HG03575 (cell line): ENCODE measurements around the gene ZNF318.
"Not testable (repeated sequence)": the region's sequence is repeated elsewhere in the genome, so short reads cannot be mapped to it uniquely, and the experiment has no call there.

ENCODE experiments used
- ATAC-seq: cut with Tn5 transposase; IDR thresholded peaks from one replicate; pipeline ENCODE4 v1.9.1; 2021; ENCODE audit not compliant: unreplicated experiment, insufficient number of reproducible peaks, low FRiP score; ENCODE audit errors: extremely low read depth

The ZNF318 gene, protein sequence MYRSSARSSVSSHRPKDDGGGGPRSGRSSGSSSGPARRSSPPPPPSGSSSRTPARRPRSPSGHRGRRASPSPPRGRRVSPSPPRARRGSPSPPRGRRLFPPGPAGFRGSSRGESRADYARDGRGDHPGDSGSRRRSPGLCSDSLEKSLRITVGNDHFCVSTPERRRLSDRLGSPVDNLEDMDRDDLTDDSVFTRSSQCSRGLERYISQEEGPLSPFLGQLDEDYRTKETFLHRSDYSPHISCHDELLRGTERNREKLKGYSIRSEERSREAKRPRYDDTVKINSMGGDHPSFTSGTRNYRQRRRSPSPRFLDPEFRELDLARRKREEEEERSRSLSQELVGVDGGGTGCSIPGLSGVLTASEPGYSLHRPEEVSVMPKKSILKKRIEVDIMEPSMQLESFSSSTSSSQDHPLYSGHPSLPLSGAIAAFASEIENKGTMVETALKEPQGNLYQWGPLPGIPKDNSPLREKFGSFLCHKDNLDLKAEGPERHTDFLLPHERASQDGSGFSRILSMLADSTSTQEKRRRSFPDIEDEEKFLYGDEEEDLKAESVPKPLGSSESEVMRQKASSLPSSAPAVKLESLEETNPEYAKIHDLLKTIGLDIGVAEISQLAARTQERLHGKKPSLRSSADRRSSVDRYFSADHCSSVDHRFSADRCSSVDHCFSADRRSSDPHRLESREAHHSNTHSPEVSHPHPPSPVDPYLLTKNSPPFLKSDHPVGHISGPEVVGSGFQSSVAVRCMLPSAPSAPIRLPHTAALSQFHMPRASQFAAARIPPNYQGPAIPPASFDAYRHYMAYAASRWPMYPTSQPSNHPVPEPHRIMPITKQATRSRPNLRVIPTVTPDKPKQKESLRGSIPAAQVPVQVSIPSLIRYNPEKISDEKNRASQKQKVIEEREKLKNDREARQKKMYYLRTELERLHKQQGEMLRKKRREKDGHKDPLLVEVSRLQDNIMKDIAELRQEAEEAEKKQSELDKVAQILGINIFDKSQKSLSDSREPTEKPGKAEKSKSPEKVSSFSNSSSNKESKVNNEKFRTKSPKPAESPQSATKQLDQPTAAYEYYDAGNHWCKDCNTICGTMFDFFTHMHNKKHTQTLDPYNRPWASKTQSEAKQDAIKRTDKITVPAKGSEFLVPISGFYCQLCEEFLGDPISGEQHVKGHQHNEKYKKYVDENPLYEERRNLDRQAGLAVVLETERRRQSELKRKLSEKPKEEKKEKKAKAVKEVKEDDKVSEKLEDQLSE (N-terminal part only)

GRCh38 chr6:43369174-43370002 is at the start of gene ZNF318:
TSS of gene ZNF318 (minus strand) at chr6:43369647. CDS start at chr6:43369365, 282 bp downstream.
- ATAC-seq, result no peak

GRCh38 chr6:43416935-43417334 is 47.5 kb upstream of the ZNF318 start:
- ATAC-seq, result no peak

- ATAC-seq, result not testable (repeated sequence)
Measured at GRCh38 chr6:43415275-43415674, 45.8 kb upstream of the ZNF318 start.

DNA sequence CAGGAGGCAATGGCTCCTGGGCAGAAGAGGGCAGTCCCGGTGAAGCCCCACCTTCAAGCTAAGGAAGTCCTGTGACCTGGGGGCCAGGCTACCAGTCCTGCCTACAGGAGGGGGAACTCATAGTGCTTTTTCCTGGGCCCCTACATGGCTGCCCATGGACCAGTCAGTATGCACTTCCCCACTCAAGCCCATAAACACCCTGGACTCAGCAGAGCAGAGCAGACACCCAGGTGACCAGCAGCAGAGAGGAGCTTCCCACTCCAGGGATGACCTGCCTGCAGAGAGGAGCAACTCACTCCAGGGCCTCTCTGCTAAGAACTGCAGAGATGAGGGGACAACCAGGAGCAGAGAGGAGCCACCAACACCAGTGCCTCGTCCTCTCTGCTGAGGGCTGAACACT is 43.6 kb upstream of the ZNF318 start:
- no peak for ATAC-seq

- no peak for ATAC-seq
Measured at GRCh38 chr6:43412541-43412940, 43.1 kb upstream of the ZNF318 start.

- ATAC-seq, result not testable (repeated sequence)
Measured at GRCh38 chr6:43410776-43411175, 41.3 kb upstream of the ZNF318 start.

DNA sequence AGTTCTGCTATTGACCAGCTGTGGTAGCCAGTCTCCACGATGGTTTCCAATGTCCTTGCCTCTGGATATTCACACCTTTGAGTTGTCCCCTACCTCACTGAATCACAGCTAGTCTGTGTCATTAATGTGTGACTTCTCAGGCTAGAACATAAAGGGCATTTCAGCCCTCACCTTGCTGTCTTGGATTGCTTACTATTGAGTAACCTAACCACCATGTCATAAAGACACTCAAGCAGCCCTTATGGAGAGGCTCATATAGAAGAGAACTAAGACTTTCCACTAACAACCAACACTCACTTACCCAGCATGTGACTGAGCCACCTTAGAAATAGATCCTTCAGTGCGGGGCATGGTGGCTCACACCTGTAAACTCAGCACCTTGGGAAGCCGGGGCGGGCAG is 38.8 kb upstream of the ZNF318 start:
- no peak for ATAC-seq

DNA sequence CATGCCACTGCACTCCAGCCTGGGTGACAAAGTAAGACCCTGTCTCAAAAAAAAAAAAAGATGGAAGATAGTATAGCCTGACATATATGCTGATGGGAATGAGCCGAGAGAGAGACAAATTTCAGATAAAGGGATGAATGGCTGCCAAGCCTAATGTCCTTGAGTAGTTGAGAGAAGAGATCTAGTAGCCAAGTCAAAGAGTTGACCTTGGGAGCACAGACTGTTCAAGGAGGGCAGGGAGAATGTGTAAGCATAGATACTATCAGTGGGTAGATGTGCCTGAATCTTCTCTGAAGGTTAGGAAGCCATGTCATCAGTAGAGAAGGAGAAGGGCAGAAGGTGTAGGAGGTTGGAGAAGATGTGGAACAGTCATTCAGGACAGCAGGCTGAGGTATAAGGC is 37.8 kb upstream of the ZNF318 start:
- ATAC-seq, result no peak

GRCh38 chr6:43405354-43405753 is 35.9 kb upstream of the ZNF318 start:
- ATAC-seq, result no peak

- ATAC-seq, result no peak
Measured at GRCh38 chr6:43402820-43403219, 33.4 kb upstream of the ZNF318 start.

- ATAC-seq, result no peak
Measured at GRCh38 chr6:43401730-43402129, 32.3 kb upstream of the ZNF318 start.

DNA sequence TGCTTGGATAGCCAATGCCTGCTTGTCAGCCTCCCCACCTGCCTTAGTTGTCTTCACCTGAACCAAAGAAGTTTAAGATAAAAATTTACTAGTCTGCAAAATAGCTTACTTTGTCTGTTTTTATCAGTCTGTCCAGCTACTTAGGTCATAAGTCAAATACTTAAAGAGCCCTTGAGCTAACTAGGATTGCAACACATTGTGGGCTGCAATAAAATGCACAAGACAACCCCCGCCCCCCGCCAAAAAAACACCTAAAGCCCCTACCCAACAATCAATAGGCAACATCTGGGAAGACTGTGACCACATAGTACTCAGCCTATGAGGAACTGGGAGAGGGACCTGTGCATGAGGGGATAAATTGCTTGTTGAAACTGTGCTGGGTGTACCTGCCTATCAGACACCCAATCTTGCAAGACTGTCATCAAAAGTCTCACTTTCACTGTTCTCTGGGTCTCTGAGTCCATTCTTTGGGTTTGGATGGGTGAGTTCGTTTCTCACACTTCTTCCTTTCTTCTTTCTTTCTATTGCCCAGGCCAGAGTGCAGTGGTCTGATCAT is 30.6 kb upstream of the ZNF318 start:
- ATAC-seq, result no peak

- no peak for ATAC-seq
Measured at GRCh38 chr6:43396408-43397149, 27.1 kb upstream of the ZNF318 start.

DNA sequence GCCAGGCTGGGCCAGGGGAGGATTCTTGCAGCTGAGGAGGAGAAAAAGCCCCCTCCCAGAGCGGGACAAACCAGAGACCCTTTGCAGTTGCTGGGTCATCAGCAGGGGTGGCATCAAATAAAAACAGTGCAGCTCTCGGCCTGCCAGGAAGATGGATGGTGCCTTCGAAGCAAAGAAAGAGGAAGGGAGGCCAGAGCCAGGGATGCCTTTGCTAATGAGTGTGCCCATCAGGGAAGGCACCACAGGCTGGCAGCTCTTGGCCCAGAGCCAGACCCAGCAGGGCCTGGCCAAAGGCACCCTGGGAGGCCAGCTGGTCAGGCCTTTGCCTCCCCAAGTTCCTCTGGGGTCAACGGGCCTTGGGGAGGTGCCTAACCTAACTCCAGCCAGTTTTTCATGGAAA is 26.3 kb upstream of the ZNF318 start:
- ATAC-seq, result no peak

DNA sequence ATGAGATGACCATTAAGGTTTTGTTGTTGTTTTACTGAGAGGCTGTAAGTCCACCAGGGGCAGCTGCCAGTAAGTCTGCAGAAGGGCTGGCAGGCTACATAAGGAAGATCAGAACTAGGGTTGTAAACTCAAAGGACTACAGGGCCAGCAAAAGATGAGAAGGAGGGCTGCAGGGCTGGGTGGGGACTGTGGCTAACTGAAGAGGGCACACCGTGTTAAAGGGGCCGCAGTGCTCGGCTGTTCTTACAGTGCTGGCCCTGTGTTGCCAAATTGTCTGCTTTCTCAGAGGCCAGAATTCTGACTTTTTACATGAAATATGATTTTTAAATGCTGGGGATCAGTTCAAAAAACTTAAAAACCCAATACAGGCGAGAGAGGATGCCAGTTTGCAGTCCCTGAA is 25.5 kb upstream of the ZNF318 start:
- no peak for ATAC-seq

DNA sequence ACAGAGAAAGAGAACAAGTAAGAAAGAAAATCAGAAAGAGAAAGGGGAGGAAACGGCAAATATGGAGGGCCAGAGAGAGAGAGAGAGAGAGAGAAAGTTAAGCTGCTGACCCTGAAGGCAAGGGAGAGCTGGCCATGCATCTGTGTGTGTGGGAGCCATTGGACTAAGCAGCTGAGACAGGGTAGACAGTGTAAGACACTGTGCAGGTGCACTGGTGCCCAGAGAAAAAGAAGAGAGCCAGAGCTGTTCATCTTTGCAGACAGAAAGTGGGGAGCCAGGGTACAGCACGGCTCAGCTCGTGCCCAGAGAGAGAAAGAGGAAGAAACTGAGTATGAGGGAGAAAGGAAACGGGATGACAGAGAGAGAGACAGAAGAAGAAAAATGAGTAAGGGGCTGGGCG is 24.2 kb upstream of the ZNF318 start:
- ATAC-seq, result no peak

- not testable (repeated sequence) for ATAC-seq
Measured at GRCh38 chr6:43393133-43393532, 23.7 kb upstream of the ZNF318 start.
